ENCODE results near the gene RGL2. TPM values are rescaled to one million over a fixed set of nuclear protein-coding genes. Genes with fewer than 3 reads are reported as not detected.
"Not testable (repeated sequence)": the region's sequence is repeated elsewhere in the genome, so short reads cannot be mapped to it uniquely, and the experiment has no call there.

RGL2 gene, protein sequence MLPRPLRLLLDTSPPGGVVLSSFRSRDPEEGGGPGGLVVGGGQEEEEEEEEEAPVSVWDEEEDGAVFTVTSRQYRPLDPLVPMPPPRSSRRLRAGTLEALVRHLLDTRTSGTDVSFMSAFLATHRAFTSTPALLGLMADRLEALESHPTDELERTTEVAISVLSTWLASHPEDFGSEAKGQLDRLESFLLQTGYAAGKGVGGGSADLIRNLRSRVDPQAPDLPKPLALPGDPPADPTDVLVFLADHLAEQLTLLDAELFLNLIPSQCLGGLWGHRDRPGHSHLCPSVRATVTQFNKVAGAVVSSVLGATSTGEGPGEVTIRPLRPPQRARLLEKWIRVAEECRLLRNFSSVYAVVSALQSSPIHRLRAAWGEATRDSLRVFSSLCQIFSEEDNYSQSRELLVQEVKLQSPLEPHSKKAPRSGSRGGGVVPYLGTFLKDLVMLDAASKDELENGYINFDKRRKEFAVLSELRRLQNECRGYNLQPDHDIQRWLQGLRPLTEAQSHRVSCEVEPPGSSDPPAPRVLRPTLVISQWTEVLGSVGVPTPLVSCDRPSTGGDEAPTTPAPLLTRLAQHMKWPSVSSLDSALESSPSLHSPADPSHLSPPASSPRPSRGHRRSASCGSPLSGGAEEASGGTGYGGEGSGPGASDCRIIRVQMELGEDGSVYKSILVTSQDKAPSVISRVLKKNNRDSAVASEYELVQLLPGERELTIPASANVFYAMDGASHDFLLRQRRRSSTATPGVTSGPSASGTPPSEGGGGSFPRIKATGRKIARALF
- total RNA-seq, result 33.2 and 65.0 TPM in 2 replicates

DNA sequence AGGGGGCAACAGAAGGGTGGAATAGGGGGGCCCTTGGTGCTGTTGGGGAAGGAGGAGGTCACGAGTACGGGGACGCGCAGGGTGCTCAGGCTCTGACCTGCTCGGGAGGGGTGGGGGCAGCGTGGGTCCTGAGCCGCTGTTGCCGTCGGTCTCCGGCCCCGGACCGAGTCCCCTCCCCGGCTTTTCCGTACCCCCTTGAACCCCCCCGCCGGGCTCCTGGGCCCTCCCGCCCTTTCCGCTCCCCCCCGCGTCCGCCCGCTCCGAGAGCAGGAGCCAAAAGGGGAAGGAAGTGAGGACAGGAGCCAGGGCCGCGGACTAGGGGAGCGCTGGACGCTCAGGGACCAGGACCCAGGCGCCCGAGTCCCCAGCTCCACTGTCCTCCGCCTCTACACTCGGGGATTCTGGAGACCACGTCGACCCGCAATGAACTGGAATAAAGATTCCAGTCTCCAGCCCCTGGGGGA, at the start of gene RGL2:
TSS of gene RGL2 (minus strand) at position 170 of the 464 bp plus-strand sequence. CDS start 332 bp downstream, outside the sequence.
- peak in 1 of 2 donors; percentile 70 for DNase-seq (ENCODE audit: low read depth in 2 of 2)

DNA sequence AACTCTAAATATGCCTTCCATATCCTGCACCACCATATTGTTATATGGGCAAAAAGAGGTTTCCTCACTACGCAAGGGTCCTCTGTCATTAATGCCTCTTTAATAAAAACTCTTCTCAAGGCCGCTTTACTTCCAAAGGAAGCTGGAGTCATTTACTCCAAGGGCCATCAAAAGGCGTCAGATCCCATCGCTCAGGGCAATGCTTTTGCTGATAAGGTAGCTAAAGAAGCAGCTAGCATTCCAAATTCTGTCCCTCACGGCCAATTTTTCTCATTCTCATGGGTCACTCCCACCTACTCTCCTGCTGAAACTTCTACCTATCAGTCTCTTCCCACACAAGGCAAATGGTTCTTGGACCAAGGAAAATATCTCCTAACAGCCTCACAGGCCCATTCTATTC, 49.1 kb upstream of the RGL2 start:
- DNase-seq (ENCODE audit: low read depth in 2 of 2), result no peak

DNA sequence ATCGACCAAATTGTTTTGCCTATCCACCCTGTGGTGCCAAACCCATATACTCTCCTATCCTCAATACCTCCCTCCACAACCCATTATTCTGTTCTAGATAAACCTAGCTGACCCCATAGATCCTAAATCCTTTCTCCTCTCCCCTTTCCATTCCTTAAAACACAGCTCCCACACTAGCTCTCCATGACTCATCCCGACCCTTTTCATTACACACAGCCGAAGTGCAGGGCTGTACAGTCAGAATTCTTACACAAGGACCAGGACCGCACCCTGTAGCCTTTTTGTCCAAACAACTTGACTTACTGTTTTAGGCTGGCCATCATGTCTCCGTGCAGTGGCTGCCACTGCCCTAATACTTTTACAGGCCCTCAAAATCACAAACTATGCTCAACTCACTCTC, 48.2 kb upstream of the RGL2 start:
- DNase-seq (ENCODE audit: low read depth in 2 of 2), result not testable (repeated sequence)

DNA sequence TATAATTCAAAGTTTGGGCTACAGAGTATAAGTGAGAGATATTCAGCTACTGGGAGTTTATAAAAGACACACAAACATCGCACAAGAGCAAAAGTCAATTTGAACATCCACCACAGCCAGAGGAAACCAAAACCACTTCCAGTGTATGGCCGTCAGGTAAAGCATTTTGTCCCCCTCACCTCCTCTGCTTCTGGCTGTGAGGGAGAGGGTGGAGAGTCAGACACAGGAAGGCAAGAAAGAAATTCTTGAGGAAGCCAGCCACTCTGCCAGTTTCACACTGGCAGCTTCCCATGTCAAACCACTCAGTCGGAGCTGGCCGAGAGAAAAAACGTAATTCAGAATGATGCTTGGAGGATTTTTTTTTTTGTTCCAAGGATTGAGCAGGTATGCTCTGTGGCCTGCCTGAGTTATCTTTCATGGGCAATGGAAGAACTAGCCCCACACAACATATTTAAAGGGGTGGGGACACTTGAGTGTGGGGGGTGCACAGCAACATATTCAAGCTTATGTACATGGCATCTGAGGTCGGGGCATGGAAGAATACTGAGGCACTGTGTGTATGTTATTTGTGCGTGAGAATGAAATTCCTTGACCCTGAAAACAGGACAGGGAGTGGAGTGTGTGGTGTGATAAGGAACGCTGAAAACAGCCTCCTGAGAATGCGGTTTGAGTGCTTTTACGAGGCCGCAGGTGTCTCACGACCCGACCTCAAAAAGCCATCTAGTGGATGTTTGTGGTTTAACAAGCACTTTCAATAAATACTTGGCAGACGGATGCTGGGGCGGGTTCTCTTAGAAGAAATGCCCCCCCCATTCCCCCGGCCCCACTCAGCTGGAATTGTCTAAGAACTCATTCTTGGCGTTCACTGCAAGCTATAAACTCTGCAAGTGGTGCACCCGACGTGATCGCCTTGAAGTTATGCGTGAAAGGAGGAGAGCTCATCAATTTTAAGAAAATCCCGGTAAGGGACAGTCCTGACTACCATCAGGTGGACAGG, 46.3 kb upstream of the RGL2 start:
- DNase-seq (ENCODE audit: low read depth in 2 of 2), result peak; percentile 36 to 75

DNA sequence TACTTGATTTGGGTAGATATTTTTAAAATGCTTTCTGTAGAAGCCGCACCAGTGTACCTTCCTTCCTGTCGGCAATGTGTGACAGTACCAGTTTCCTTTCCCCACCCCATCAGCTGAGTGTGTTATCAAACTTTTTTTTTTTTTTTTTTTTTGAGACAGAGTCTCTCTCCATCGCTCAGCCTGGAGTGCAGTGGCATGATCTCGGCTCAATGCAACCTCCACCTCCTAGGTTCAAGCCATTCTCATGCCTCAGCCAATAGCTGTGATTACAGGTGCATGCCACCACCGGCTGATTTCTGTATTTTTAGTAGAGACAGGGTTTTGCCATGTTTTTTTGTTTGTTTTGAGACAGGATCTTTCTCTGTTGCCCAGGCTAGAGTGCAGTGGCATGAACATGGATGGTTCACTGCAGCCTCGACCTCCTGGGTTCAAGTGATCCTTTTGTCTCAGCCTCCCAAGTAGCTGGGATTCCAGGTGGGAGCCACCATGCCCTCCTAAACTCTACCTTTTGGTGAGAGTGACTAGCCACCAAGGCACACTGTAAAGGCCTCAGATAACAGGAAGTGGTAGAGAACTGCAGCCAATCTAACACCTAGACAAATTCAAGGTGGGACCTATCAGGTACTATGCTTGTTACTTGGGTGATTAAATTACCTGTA, 45.3 kb upstream of the RGL2 start:
- no peak for DNase-seq (ENCODE audit: low read depth in 2 of 2)

DNA sequence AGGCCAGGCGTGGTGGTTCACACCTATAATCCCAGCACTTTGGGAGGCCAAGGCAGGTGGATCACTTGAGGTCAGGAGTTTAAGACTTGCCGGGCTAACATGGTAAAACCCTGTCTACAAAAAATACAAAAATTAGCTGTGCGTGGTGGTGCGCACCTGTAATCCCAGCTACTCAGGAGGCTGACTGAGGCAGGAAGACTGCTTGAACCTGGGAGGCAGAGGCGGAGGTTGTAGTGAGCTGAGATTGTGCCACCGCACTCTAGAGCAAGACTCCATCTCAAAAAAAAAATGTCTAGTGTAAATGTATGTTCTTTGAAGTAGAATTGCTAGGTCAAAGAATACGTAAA, 44.8 kb upstream of the RGL2 start:
- DNase-seq (ENCODE audit: low read depth in 2 of 2), result not testable (repeated sequence)

DNA sequence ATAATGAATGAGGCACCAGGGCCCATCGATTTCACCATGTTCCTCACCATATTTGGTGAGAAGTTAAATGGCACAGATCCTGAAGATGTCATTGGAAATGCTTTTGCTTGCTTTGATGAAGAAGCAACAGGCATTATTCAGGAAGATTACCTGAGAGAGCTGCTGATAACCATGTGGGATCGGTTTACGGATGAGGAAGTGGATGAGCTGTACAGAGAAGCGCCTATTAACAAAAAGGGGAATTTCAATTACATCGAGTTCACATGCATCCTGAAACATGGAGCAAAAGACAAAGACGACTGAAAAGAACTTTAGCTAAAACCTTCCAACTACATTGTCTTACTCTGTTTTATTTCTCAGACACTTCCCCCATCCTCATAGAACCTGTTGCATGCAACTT, 40.5 kb upstream of the RGL2 start:
- no peak for DNase-seq (ENCODE audit: low read depth in 2 of 2)

DNA sequence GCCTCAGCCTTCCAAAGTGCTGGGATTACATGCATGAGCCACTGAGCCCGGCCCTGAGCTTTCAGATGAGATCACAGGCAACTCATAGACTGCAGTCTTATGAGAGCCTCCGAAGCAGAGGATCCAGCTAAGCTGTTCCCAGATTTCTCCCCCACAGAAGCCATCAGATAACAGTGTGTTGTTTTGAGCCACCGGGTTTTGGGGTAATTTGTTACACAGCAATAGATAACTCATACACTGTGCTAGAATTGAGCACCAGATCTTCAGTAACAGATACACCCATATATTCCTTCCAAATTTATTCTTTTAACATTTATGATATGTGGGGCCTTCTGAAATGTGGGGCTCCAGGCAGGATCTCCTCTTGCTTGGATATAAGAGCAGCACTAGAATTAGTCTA, 37.8 kb upstream of the RGL2 start:
- DNase-seq (ENCODE audit: low read depth in 2 of 2), result no peak

DNA sequence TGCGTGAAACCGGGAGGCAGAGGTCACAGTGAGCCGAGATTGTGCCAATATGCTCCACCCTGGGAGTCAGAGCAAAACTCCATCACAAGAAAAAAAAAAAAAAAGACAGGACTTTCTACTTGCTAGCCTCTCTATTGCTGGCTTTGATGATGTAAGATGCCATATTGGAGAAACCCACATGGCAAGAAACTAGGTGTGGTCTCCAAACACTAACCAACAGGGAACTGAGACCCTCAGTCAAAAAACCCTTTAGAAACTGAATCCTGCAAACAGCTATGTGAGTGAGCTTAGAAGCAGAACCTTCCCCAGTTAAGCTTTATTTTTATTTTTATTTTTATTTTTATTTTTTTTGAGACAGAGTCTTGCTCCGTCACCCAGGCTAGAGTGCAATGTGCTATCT, 37.2 kb upstream of the RGL2 start:
- no peak for DNase-seq (ENCODE audit: low read depth in 2 of 2)

DNA sequence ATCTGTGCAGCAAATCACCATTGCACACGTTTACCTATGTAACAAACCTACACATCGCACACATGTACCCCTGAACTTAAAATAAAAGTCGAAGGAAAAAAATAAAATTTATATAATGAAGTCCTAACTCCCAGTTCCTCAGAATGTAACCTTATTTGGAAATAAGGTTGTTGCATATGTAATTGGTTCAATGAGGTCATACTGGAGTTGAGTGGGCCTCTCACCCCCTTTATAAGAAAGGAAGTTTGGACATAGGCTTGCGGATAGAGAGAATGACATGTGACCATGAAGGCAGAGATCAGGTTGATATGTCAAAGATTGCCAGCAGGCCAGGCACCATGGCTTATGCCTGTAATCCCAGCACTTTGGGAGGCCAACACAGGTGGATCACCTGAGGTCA, 34.9 kb upstream of the RGL2 start:
- DNase-seq (ENCODE audit: low read depth in 2 of 2), result no peak

DNA sequence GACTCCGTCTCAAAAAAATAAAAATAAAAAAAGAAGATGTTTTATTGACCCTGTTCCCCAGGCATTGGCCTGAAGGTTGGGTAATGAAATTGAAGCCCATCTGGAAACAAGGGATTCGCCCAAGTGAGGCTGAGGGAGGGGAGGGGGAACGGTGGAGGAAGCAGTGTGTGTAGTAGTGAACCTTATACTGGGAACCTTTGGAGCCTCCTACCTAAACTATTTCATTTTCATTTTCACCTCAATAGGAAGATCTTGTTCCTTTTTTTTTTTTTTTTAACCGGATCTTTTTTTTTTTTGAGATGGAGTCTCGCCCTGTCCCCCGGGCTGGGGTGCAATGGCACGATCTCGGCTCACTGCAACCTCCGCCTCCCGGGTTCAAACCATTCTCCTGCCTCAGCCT, 32.0 kb upstream of the RGL2 start:
- DNase-seq (ENCODE audit: low read depth in 2 of 2), result no peak

DNA sequence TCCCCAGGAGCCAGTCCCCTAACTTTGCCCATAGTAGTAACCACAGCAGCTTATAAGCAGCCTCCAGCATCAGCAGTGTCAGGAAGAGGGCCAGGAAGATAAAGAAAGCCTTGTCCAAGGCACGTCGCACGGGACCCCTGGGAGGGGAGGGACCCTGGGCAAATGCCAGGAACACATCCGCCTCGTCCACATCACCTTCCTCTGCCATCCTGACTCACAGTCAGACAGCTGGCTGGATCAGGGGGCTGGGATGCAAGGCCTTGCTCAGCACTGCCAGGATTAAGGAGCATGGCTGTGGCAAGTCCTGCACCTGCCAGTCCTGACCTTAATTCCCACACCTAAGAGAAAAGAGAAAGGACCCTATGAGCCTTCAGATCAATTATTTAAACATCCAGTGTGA, 30.3 kb upstream of the RGL2 start:
- DNase-seq (ENCODE audit: low read depth in 2 of 2), result no peak

DNA sequence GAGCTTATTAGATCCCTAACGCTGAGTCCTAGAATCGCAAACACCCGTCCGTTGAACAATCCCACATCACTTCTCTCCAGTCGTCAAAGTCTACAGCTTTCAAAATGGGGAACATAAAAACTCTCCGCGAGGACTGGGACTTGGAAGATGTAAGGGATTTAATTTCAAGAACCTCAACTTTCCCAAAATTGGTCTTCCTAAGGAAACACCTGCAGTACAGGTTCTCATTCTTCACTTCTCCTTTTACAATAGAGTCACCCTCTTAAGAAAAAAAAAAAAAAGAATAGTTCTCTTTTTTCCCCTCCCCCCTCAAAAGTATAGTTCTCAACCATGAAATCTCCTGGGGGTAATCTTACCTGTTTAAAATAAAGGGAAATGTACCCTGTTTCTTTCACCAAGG, 25.4 kb upstream of the RGL2 start:
- DNase-seq (ENCODE audit: low read depth in 2 of 2), result no peak

DNA sequence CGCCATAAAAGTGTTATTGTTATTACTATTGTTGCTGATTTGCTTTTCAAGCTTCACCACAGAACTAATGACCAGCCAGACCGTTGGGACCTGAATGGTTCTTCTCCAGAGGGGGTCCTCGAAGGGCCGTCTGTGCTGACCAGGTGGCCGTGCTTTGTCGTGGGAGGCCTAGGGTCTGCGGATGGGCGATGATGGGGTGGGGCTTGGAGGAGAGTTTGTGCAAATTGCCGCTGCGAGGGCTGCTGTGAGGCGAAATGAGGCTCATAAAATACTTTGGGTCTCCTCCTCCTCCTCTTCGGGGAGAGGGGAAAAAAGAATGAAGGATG, 24.8 kb upstream of the RGL2 start:
- DNase-seq (ENCODE audit: low read depth in 2 of 2), result no peak

DNA sequence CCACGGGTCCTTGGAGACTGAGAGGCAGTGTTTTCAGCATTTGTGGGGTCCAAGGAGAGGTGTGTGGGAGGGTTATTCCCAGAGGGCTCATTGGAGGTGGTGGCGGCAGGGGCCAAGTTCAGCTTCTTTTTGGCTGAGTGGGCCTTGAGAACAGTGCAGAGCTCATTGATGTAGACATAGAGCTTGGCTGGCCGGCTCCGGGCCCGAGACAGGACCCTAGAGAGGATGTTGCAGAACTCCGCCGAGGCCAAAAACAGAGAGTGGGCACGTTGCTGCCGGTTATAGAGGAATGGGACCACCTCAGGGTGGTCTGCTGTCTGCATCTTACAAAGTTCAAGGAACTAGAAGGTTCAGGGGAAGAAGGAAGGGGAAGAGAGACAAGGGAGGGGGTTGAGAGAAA, 22.5 kb upstream of the RGL2 start:
- no peak for DNase-seq (ENCODE audit: low read depth in 2 of 2)

DNA sequence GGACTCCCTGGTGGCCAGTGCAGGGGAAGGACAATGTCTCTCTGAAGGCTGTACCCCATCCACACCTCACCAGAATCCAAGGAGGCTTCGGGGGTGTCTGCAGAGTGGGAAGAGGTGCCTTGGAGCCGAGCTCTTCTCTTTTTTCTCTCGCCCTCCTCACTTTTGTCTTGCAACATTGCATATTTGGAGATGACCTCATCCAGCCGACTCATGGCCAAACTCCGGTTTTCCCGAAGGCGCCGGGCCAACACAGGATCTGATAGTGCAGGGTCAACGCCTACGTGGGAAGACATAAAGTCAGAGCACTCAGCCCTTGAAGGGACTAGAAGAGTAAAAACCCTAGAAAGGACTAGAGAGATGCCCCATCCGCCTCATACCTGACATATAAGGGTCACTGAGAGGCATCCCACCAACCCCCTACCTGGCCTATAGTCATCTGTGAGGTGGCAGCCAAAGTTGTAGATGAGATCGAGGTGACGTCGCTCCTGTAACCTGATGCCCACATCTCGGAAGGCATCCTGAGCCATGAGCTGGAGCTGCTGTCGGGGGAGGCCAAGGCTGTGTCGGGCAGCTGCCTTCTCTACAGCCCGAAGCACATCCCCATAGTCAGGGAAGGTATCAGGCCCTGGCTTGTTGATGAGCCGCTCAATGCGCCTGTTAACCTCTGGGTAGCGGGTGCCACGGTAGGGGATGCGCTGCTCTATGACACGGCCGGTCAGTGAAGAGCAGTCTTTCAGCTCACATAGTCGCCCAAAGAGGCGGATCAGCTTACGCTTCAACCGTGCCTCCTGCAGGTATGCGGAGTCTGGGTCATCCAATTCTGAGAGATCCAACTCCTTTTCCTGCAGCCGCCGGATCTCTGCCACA, 21.8 kb upstream of the RGL2 start:
- DNase-seq (ENCODE audit: low read depth in 2 of 2), result peak in 1 of 2 donors; percentile 58

DNA sequence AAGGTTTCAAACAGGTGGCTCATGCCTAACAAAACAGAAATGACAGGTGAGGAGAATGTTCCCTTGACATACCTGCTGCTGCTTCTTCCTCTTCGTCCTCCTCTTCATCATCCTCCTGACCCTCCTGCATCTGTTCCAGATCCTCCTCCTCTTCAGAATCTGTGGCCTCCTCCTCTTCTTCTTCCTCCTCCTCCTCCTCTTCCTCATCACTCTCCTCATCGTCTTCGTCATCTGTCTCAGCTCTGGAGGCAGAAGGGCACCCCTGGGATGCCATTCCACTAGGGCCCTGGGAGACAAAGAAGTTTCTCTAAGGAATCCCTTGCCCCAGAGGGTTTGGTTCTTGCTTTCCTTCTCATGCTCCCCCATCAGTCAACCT, 21.2 kb upstream of the RGL2 start:
- no peak for DNase-seq (ENCODE audit: low read depth in 2 of 2)

DNA sequence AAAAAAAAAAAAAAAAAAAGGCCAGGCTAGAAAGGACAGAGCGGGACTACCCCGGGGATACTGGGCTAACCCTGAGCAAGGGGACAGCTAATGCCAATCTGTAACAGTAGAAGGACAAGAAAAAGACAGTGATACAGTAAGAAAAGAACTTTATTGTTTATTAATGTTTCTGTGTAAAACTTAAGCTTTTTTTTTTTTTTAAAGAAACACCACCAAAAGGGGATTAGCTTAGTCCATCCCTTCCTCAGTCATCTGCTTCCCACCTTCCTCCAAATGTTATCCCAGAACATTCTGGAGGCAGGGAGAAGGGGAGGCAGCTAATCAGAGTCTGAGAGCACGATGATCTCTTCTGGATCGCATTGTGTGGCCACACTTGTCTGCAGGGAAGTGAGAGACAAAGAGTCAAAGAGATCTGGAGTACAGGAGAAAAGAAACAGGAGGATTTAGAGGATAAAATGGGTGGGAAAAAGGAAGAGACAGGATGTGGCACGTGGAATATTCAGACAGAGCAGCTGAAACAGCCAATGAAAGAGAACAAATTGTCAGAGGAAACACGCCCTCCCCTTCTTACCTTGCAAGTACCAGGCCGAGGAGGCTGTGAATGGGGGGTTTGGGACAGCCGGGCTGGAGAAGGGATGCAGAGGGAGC, 19.8 kb upstream of the RGL2 start:
- no peak for DNase-seq (ENCODE audit: low read depth in 2 of 2)

DNA sequence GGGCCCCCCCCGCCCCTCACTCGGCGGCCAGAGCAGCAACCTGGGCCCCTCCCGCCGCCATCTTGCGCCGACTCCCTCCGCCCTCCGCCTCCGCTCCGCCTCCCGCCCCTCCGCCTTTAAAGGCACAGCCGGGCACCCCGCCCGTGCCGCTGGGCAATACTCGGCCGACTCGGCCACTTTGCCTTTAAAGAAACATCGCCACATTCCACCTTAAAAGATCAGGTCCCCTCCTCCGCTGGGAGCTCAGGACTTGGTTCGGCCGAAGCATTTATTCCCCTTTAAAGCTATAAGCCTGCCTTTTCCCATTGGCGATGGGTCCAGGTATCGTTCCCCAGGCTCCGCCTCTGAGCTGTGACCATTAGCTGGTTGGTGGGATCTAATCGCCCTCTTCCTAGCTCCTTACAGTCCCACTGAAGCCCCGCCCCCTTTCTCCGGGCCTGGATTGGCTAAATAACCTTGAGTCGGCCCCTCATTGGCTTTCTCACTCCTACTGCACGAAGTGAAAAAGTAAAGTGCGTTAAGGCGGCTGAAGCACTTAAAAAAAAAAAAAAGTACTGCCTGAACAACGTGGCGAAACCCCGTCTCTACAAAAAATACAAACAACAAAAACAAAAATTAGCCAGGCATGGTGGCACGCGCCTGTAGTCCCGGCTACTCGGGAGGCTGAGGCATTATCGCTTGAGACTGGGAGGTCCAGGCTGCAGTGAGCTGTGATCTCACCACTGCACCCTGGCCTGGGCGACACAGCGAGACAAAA, 19.1 kb upstream of the RGL2 start, which contains the start of gene ZBTB22:
TSS of gene ZBTB22 (minus strand) at position 76 of the 757 bp plus-strand sequence. CDS start 828 bp downstream, outside the sequence.
- DNase-seq (ENCODE audit: low read depth in 2 of 2), result peak; percentile 94 to 100

All from dermis microvascular lymphatic vessel endothelial cell (primary cell).